HEK293T (cell line): ENCODE data around the gene HNRNPUL2.

Source experiments
- CTCF ChIA-PET: fragments of 350-600 bp; formaldehyde crosslinking; extraction: SDS; loops from one replicate; lab custom pipeline; 2021; ENCODE audit warnings: antibody characterized with exemption, inconsistent platforms; lab: Yijun Ruan, JAX
- POLR2A ChIA-PET: fragments of 350-600 bp; formaldehyde crosslinking; extraction: SDS; loops from one replicate; lab custom pipeline; 2020; ENCODE audit warnings: antibody characterized with exemption, inconsistent platforms; lab: Yijun Ruan, JAX
- DNase-seq: peaks from one replicate; pipeline ENCODE4 v3.0.0; 2012; ENCODE audit warnings: mixed read lengths; ENCODE audit errors: extremely low spot score
- ARNT ChIP-seq: fragments of 450-650 bp; IDR thresholded peaks from 2 replicates; pipeline ENCODE4 v1.6.1; 2017; ENCODE audit warnings: mild to moderate bottlenecking
- BHLHE40 ChIP-seq: fragments of 450-650 bp; IDR thresholded peaks from 2 replicates; pipeline ENCODE4 v1.6.1; 2016; ENCODE audit warnings: mild to moderate bottlenecking, moderate library complexity, borderline replicate concordance
- CTBP1 ChIP-seq: fragments of 450-650 bp; IDR thresholded peaks from 2 replicates; pipeline ENCODE4 v1.6.1; 2016; ENCODE audit warnings: borderline replicate concordance
- ELF4 ChIP-seq: fragments of 450-650 bp; IDR thresholded peaks from 2 replicates; pipeline ENCODE4 v1.6.1; 2017; ENCODE audit warnings: antibody characterized with exemption
- FOXA1 ChIP-seq: fragments of 450-650 bp; IDR thresholded peaks from 2 replicates; pipeline ENCODE4 v1.6.1; 2016; ENCODE audit warnings: mild to moderate bottlenecking
- FOXK2 ChIP-seq: fragments of 450-650 bp; IDR thresholded peaks from 2 replicates; pipeline ENCODE4 v1.6.1; 2016; ENCODE audit warnings: mild to moderate bottlenecking
- FOXM1 ChIP-seq: fragments of 450-650 bp; IDR thresholded peaks from 2 replicates; pipeline ENCODE4 v1.6.1; 2017; ENCODE audit warnings: mild to moderate bottlenecking, borderline replicate concordance
- HDGF ChIP-seq: fragments of 450-650 bp; IDR thresholded peaks from 2 replicates; pipeline ENCODE4 v1.6.1; 2017; ENCODE audit warnings: antibody characterized with exemption, borderline replicate concordance
- L3MBTL2 ChIP-seq: fragments of 450-650 bp; conservative IDR thresholded peaks from 2 replicates; pipeline ENCODE4 v1.6.1; 2016; ENCODE audit warnings: mild to moderate bottlenecking
- LEF1 ChIP-seq: fragments of 450-650 bp; IDR thresholded peaks from 2 replicates; pipeline ENCODE4 v1.6.1; 2017; ENCODE audit warnings: mild to moderate bottlenecking, borderline replicate concordance
- NFRKB ChIP-seq: fragments of 450-650 bp; IDR thresholded peaks from 2 replicates; pipeline ENCODE4 v1.6.1; 2016; ENCODE audit warnings: mild to moderate bottlenecking, moderate library complexity
- SP1 ChIP-seq: fragments of 450-650 bp; IDR thresholded peaks from 2 replicates; pipeline ENCODE4 v1.6.1; 2017
- SUZ12 ChIP-seq: fragments of 450-650 bp; IDR thresholded peaks from 2 replicates; pipeline ENCODE4 v1.6.1; 2016; ENCODE audit warnings: mild to moderate bottlenecking
- TARDBP ChIP-seq: fragments of 450-650 bp; IDR thresholded peaks from 2 replicates; pipeline ENCODE4 v1.6.1; 2016
- ZNF384 ChIP-seq: fragments of 450-650 bp; IDR thresholded peaks from 2 replicates; pipeline ENCODE4 v1.6.1; 2016
- TF ChIP-seq, protein P1 (sequence below): fragments of 450-650 bp; IDR thresholded peaks from 2 replicates; pipeline ENCODE4 v1.6.1; 2016

HNRNPUL2 gene

DNA sequence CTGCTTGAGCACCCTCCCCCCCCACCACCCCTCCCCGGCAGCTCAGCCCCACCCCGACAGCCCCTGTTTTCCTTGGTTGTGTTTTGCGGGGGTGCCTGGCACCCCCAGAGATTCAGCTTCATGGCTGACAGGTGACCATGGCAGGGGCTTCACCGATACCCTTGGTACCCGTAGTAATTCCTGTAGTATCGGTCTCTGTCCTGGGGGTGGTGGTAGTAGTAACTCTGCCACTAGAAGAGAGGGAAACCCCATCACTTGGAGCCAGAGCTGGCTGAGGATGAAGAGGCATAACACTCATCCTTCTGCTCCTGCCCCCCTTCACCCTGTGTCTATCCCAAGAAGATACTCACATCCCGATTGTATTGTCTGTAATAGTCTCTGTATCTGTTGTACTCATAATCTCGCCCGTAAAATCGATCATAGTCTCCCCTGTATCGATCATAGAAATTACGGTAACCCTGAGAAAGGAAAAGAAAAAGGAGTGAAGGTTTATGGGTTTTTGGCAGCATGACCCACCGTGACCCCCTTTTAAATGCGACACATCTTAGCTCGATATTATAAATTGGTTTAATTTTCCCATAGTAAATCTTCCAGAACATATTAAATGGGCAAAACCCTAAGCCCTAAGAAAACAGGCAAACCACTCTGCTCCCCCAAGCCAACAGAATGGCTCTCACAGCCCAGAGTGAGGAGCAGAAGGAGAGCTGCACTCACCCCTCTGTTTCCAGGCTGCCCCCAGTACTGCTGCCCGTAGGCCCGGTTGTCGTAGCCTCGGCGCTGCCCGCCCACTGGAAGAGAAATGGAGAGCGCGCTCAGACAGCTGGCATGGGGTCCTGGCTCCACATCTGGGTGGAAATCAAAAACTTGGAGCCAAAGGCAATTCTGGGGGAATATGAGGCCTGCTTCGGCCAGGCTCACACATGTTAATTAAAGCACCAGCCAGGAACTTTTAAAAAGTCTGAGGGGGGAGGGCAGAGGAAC lies 11.8 kb downstream of the HNRNPUL2 start:
- ChIA-PET CTCF (interaction anchor here (0.6 kb wide), 2 partner anchors 52 to 146 kb away, joined by 3 to 4 read pairs; no protein-coding TSS in a partner anchor), POLR2A (interaction anchor here (0.6 to 3.4 kb wide), 4 partner anchors 11 to 124 kb away, joined by 3 to 18 read pairs (median 3); partner anchors contain the start of genes HNRNPUL2 and TUT1)
- TF ChIP-seq SUZ12, result no peak
- no peak for TF ChIP-seq FOXA1
- TF ChIP-seq, protein P1, sequence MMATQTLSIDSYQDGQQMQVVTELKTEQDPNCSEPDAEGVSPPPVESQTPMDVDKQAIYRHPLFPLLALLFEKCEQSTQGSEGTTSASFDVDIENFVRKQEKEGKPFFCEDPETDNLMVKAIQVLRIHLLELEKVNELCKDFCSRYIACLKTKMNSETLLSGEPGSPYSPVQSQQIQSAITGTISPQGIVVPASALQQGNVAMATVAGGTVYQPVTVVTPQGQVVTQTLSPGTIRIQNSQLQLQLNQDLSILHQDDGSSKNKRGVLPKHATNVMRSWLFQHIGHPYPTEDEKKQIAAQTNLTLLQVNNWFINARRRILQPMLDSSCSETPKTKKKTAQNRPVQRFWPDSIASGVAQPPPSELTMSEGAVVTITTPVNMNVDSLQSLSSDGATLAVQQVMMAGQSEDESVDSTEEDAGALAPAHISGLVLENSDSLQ, result no peak
- TF ChIP-seq HDGF, result no peak
- TF ChIP-seq L3MBTL2, result no peak
- no peak for TF ChIP-seq BHLHE40
- no peak for TF ChIP-seq NFRKB
- no peak for TF ChIP-seq CTBP1
- TF ChIP-seq SP1, result no peak
- TF ChIP-seq LEF1, result no peak
- no peak for TF ChIP-seq ZNF384
- no peak for TF ChIP-seq FOXK2
- no peak for TF ChIP-seq ARNT
- no peak for TF ChIP-seq FOXM1
- no peak for TF ChIP-seq TARDBP
- DNase-seq, result no peak

DNA sequence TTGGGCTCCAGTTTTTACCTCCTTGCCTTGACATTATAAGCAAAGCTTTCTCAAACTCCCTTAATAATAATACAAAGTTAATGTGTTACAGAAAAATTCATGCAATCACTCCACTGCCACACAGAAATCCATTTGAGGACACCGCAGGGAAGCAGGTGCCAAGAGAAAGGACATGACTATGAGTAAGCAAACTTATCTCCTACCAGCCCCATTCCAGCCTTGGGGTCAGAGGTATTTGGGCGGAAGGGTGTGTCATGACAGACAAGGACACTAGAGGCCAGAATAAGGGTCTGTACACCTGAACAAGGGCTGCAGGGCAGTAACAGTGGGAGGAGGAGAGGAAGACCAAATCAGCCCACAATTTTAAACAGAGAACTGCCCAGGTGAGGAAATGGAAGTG lies 13.9 kb downstream of the HNRNPUL2 start:
- POLR2A ChIA-PET, result interaction anchor here (1.8 kb wide), 1 partner anchor 14 kb away, joined by 6 read pairs; the partner anchor contains the start of gene HNRNPUL2
- DNase-seq, result no peak
- TF ChIP-seq HDGF (no peak), FOXM1 (no peak), FOXA1 (no peak), ZNF384 (no peak), FOXK2 (no peak), BHLHE40 (no peak), SUZ12 (no peak), ARNT (no peak), LEF1 (no peak), CTBP1 (no peak), L3MBTL2 (no peak)
- TF ChIP-seq, protein P1, result no peak
- CTCF ChIA-PET, result no interaction called here

DNA sequence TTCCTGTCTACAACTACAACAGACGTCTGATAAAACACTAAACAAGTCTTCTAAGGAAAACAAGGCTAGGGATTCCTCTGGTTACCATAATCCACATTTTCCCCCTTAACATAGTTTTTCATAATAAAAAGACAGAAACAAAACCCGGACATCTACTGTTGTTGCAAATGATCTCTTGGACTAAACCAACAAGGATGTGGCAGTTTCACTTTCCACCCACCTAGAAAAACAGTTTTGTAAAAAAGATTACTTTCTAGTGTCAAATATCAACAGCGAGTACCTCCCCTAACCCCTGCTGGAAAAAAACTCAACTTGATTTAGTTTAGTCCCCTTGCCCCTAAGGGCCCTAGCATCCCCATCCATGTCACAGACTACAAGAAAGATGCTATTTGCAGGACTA lies 14.4 kb downstream of the HNRNPUL2 start:
- CTCF ChIA-PET, result no interaction called here
- no peak for TF ChIP-seq FOXA1
- DNase-seq, result no peak
- POLR2A ChIA-PET, result interaction anchor here (1.0 to 1.8 kb wide), 2 partner anchors 13 to 14 kb away, joined by 5 to 6 read pairs; partner anchors contain the start of gene HNRNPUL2

- ChIA-PET CTCF (no interaction called here), POLR2A (interaction anchor here (1.0 to 1.8 kb wide), 2 partner anchors 13 to 15 kb away, joined by 5 to 6 read pairs; partner anchors contain the start of gene HNRNPUL2)
- no peak for TF ChIP-seq ELF4
- no peak for DNase-seq
Observed at GRCh38 chr11:62712276-62712812, 14.9 kb downstream of the HNRNPUL2 start.

DNA sequence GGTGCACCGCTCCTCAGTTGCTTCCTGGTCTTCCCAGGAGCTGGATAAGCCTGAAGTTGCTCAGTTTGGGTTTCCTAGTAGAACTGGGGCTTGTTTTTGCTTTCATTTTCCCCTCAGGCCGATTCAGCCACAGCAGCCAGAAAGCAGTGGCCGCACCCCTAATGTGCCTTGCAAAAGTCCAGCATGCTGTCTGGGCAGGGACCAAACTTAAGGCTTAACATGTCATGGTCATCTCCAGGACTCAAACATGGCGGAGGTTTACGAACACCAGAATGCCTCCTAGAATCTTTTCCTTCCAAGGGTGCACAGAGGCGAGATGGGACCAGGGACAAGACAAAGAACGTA lies 17.3 kb downstream of the HNRNPUL2 start:
- DNase-seq, result no peak
- ChIA-PET CTCF (no interaction called here), POLR2A (interaction anchor here (0.6 to 6.6 kb wide), 6 partner anchors 16 to 131 kb away, joined by 3 to 65 read pairs (median 4); partner anchors contain the start of genes B3GAT3, HNRNPUL2, TTC9C and UQCC3)
- no peak for TF ChIP-seq ELF4
- no peak for TF ChIP-seq ARNT
- no peak for TF ChIP-seq CTBP1
- TF ChIP-seq SP1, result no peak
- no peak for TF ChIP-seq SUZ12
- TF ChIP-seq HDGF, result no peak
- no peak for TF ChIP-seq BHLHE40
- TF ChIP-seq, protein P1, result no peak

DNA sequence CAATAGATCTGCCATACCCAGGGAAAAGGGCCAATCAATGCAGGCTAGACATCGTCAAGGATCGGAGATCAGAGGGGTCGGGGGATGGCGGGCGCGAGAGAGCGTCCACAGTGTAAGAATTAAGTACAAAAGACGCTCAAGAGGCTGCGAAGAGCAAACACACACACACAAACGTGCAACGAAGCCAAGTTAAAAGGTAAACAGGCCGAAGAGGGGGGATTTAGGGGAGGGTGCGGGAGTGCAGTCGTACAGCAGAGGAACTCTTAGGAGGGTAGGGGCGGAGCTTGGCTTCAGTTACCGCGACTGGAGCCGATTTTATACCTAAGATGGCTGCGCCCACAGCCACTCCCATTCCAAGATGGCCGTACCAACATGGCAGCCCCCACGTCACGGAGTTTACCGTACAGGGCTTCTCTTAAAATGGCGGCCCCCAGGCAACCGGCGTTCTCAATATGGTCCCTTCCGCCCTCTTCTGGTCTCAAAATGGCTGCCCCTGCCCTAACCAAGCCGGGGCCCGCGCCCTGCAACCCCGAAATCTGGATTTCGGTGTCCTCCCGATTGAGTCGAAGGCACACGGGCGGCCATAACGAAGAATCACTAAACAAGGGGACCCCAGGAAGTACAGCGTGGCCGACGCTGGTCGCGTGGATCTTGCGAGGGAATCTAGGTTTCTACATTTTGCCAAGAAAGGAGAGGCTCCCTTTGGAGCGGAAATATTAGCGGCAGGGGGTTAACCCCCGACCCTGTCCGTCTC lies 17.8 kb downstream of the HNRNPUL2 start:
- DNase-seq, result peak; percentile 59
- POLR2A ChIA-PET, result interaction anchor here (0.6 to 6.6 kb wide), 8 partner anchors 16 to 136 kb away, joined by 3 to 65 read pairs (median 4); partner anchors contain the start of genes B3GAT3, EEF1G, HNRNPUL2 and TTC9C
- CTCF ChIA-PET, result no interaction called here
- TF ChIP-seq L3MBTL2 (no peak), NFRKB (no peak), FOXA1 (no peak), LEF1 (no peak), FOXK2 (no peak), TARDBP (no peak), ZNF384 (no peak), BHLHE40 (no peak), FOXM1 (no peak), HDGF (no peak), CTBP1 (no peak), ARNT (no peak), SUZ12 (no peak), ELF4 (no peak), SP1 (no peak)
- TF ChIP-seq, protein P1, result no peak
